Thymus (tissue), 11 donors: ENCODE data around the gene FBXO21. TPM values are rescaled to one million over a fixed set of nuclear protein-coding genes. Genes with fewer than 3 reads are reported as not detected.
A peak's percentile ranks its signal among the peaks of the same experiment; 100 is the strongest.

Experiments
- DNase-seq, 9 donors: peaks; one replicate each; pipeline ENCODE4 v3.0.0-alpha.2; 2013; ENCODE audit warnings: low spot score in 9 of 9, low read depth in 6 of 9, missing footprints in 1 of 9
- H3K27ac ChIP-seq, 2 donors: one replicate each; pipeline ENCODE4 v1.5.1; 2013; ENCODE audit warnings: control low read depth in 1 of 2, low read depth in 1 of 2, low read length in 1 of 2, mild to moderate bottlenecking in 1 of 2, moderate library complexity in 1 of 2
- H3K27me3 ChIP-seq, 2 donors: one replicate each; pipeline ENCODE4 v1.5.1; 2013; ENCODE audit warnings: low read length in 1 of 2; ENCODE audit not compliant: control insufficient read depth in 2 of 2, insufficient read depth in 1 of 2
- H3K36me3 ChIP-seq, 2 donors: one replicate each; pipeline ENCODE4 v1.5.1; 2013; ENCODE audit warnings: low read length in 1 of 2, mild to moderate bottlenecking in 1 of 2, moderate library complexity in 1 of 2; ENCODE audit not compliant: control insufficient read depth in 2 of 2, insufficient read depth in 2 of 2
- H3K4me1 ChIP-seq, 2 donors: one replicate each; pipeline ENCODE4 v1.5.1; 2013; ENCODE audit warnings: low read length in 2 of 2; ENCODE audit not compliant: control insufficient read depth in 2 of 2, insufficient read depth in 2 of 2
- H3K4me3 ChIP-seq, 2 donors: one replicate each; pipeline ENCODE4 v1.5.1; 2013; ENCODE audit warnings: low read length in 2 of 2, control low read depth in 1 of 2, mild to moderate bottlenecking in 1 of 2
- H3K9me3 ChIP-seq, 2 donors: one replicate each; pipeline ENCODE4 v1.5.1; 2013; ENCODE audit warnings: low read length in 1 of 2, mild to moderate bottlenecking in 1 of 2; ENCODE audit not compliant: control insufficient read depth in 2 of 2, insufficient read depth in 1 of 2
- WGBS: extraction: QIAGEN DNeasy Blood & Tissue Kit; methylation state at CpG from one replicate; pipeline ENCODE4 v1.1.7; 2013; 5-methylcytosine and 5-hydroxymethylcytosine counted together
- polyA plus RNA-seq: library from polyadenylated mRNA; stranded (reverse); fragments of 200-250 nt; gene quantifications from one replicate; pipeline ENCODE4 v1.2.3, GENCODE V29; 2013
- total RNA-seq: library from RNA; stranded (reverse); fragments of 120-200 nt; gene quantifications from one replicate; pipeline ENCODE4 v1.2.4, GENCODE V29; 2013
- donor health status: healthy.

Gene FBXO21
- total and polyA plus RNA-seq, 2 donors = 15.1 to 16.0 TPM

DNA sequence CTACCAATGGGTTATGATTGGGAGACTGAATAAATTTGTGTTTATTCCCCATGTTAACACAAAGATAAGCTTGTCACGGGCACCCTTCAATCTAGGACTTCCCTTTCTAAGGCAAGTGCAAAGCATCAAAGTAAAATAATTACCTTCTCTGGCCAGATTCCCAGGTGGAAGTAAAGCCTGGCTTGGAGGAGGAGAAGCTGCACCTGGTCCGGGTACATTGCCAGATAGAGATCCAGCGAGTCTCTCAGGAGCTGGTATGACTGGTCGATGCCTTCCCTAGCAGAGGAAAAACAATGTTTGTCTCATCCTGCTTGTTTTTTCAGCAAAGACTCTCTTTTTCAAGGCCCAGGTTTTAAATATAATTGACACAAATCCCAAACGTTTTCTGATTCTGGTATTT lies 24.9 kb downstream of the FBXO21 start:
- Histone ChIP-seq H3K4me3 (no peak overlapping the region), H3K27ac (no peak overlapping the region), H3K36me3 (peaks cover 71 to 76% of the 10 kb centered on the region in 2 donors), H3K4me1 (no peaks in the 10 kb centered on the region), H3K27me3 (no peaks in the 10 kb centered on the region), H3K9me3 (no peaks in the 10 kb centered on the region)
- 95% methylated on average over 5 of the region's 5 CpGs for WGBS
- no peak for DNase-seq

DNA sequence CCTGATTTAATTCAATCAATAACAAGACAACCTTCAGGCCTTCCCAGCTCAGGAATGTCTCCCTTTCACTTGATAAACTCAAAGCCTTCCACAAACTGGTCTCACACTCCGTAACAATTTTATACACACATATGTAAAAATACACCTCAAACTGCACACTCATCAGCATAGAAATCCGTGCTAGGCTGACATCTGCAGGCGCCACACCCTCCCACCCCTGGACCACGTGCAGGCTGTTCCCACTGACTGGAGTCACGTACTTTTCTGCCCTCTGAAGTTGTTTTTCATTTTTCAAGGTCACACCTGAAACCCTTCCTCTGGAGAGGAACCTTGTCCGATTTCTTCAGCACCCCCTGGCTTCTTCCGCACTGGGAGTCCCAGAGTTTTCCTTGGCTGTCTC lies 27.6 kb downstream of the FBXO21 start:
- no peak overlapping the region for H3K4me3 ChIP-seq
- H3K27me3 ChIP-seq = no peaks in the 10 kb centered on the region
- no peaks in the 10 kb centered on the region for H3K4me1 ChIP-seq
- no peak overlapping the region for H3K27ac ChIP-seq
- H3K36me3 ChIP-seq = peaks cover 88 to 91% of the 10 kb centered on the region in 2 donors
- 77% methylated on average over 7 of the region's 7 CpGs for WGBS
- no peak for DNase-seq
- H3K9me3 ChIP-seq = no peaks in the 10 kb centered on the region

DNA sequence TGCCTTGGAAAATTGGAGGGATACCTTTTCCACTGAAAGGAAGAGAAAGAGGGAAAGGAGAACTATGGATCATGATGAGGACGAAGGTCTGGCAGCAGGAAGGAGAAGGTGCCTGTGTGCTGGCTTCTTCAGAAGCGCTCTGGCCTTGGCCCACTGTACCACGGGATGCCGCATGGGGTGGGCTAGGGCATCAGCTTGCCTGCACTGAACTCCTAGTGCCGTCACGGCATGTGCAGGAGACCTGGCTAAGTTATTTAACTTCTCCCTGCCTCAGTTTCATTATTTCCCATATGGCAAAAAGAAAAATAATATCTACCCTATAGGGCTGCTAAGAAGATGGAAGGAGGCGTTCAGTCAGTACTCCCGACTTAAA lies 28.1 kb downstream of the FBXO21 start:
- H3K27ac ChIP-seq = no peak overlapping the region
- 97% methylated on average over 8 of the region's 8 CpGs for WGBS
- no peaks in the 10 kb centered on the region for H3K27me3 ChIP-seq
- no peak overlapping the region for H3K4me3 ChIP-seq
- H3K36me3 ChIP-seq = peaks cover 88 to 92% of the 10 kb centered on the region in 2 donors
- no peaks in the 10 kb centered on the region for H3K4me1 ChIP-seq
- no peaks in the 10 kb centered on the region for H3K9me3 ChIP-seq
- no peak for DNase-seq

DNA sequence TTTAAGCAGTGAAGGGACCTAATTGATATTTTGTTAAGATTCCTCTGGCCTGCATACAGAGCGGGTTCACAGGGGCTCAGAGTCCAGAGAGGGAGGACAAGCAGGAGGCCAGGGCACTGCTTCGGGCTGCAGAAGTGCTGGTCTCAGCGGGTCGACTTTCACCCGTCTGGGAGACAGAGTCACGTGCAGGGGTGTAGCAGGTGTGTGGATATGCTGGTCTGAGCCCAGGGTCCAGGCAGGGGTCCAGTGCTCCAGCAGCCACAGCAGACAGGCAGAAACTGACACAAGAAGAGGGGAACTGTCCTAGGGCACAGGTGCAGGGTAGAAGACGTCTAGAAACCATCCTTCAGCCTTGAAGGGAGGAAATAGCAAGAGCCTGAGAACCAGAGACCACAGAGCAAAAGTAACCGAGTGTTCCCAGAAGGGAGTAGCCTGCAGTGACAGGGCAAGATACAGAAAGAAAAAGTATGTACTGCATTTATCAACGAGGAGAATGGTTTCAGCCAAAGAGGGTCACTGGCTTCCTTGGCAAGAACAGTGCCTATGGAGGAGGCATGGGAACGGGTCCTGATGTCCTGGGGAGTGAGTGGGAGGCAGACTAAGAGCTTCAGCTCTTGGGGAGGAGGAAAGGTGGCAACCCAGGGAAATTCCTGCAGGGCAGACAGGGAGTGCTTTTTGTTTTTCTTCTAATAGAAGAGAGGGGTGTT lies 28.7 kb downstream of the FBXO21 start:
- H3K4me1 ChIP-seq = no peaks in the 10 kb centered on the region
- H3K9me3 ChIP-seq = no peaks in the 10 kb centered on the region
- H3K27ac ChIP-seq = no peak overlapping the region
- 85% methylated on average over 10 of the region's 10 CpGs for WGBS
- no peak overlapping the region for H3K4me3 ChIP-seq
- peaks cover 90 to 91% of the 10 kb centered on the region in 2 donors for H3K36me3 ChIP-seq
- no peaks in the 10 kb centered on the region for H3K27me3 ChIP-seq
- no peak for DNase-seq

DNA sequence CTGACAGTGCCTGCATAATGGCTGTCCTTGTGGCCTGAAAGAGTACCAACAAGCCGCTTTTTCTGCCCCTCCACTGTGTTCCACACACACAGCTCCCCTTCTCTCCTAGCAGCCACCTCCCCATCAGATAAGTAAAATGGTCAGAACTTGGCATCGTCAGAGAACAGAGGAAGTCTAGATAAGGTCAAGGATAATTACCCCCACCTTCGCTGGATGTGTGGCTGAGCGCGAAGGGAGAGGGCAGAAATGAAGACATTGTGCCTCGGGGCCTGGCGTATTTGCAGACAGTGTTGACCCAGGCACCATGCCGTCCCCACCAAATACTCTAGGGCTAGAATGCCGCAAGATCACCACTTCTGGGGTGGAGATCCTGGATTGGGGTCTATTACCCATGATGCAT lies 30.6 kb downstream of the FBXO21 start:
- H3K4me3 ChIP-seq = no peak overlapping the region

DNA sequence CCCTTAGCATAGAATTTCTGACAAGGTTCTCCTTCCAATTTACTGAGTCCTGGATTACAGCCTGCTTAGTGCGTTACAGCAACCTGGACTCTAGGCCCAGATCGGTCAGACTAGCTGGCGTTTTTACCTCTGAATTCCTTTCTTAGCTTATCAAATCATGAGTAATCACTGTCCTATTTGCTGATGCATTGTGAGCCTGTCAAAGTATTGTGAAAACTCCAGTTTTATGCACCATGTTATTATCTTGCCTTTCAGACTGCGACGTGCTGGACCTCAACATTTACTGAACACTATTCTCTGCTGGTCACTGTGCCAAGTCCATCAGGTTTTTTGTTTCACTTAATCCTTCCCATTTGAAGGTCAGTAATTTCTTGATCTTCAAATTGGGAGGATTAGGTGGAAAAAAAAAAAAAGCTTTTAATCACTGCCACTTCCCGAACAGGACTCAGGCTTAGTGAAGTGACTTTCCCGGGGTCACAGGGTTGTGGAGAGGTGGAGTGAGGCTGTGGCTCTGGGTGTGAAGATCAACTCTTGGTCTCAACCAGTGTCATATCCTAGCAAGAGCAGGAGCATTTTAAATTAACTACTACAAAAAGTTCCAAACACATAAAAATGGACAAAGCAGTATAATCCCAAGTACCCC lies 31.2 kb downstream of the FBXO21 start:
- H3K9me3 ChIP-seq = peaks cover 1 to 7% of the 10 kb centered on the region in 2 donors
- H3K36me3 ChIP-seq = peaks cover 87 to 95% of the 10 kb centered on the region in 2 donors
- no peaks in the 10 kb centered on the region for H3K27me3 ChIP-seq
- WGBS = 92% methylated on average over 7 of the region's 7 CpGs
- no peak for DNase-seq
- no peaks in the 10 kb centered on the region for H3K4me1 ChIP-seq
- H3K4me3 ChIP-seq = no peak overlapping the region
- H3K27ac ChIP-seq = no peak overlapping the region

More for the DNA sequence above, 30.6 kb downstream of the FBXO21 start:
- 98% methylated on average over 9 of the region's 9 CpGs for WGBS
- no peak for DNase-seq
- Histone ChIP-seq H3K27ac (no peak overlapping the region), H3K36me3 (peaks cover 87 to 95% of the 10 kb centered on the region in 2 donors), H3K9me3 (peaks cover 1 to 7% of the 10 kb centered on the region in 2 donors), H3K27me3 (no peaks in the 10 kb centered on the region), H3K4me1 (no peaks in the 10 kb centered on the region)

DNA sequence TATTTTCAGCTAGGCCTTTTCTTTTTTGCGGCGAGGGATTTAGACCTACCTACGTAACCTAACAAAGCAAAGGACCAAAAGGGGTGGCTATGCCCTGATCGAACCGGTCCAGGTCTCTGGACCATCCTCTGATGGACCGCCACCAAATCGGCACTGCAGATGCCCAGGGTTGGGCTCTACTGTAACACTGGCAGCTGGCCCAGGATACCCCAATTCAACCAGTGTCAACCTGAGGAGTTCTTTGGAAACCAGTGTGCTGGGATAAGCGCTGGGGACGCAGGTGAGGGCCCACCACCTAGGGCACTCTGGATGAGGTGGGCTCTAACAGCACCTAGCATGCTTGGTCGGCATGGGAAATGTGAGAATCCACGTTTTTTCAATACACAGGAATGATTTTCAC lies 32.2 kb downstream of the FBXO21 start:
- no peak overlapping the region for H3K4me3 ChIP-seq
- H3K27ac ChIP-seq = no peak overlapping the region
- no peaks in the 10 kb centered on the region for H3K27me3 ChIP-seq
- 92% methylated on average over 11 of the region's 11 CpGs for WGBS
- no peaks in the 10 kb centered on the region for H3K4me1 ChIP-seq
- no peak for DNase-seq
- peaks cover 1 to 7% of the 10 kb centered on the region in 2 donors for H3K9me3 ChIP-seq
- peaks cover 87 to 96% of the 10 kb centered on the region in 2 donors for H3K36me3 ChIP-seq

DNA sequence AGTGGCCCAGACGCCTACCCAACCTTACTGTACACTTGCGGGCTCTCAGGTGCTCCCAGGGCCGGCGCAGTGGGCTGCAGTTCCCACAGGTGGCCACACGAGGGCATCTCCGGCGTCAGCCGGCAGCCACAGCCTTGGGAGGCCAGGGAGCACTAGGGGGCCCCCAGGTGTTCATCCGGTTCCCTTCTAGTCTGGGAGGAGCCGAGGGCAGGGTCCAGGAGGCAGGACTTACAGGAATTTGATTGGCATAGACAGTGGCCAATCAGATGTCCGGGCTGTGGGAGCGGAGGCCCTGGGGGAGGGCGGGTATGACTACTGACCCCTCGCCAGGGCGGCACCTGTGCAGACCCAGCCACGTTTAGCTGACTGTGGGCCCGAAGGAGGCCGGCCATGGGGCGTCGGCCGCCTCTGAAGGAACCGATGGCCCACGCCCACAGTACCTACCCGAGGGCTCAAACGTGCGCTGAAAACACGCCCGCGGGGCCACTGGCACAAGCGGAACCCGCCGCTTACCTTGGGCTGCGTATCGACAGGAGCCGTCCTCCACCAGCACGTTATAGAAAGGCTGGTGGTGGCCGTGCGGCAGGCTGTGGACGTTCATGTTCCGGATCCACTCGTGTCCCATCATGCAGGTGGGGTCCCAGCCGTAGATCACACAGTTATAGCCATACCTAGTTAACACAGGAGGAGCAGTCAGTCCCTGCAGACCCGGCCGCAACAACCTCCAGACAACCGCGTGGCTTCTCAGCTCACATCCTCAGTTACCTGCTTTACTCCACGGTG lies 34.8 kb downstream of the FBXO21 start:
- Histone ChIP-seq H3K36me3 (peaks cover 74 to 79% of the 10 kb centered on the region in 2 donors), H3K4me3 (no peak overlapping the region), H3K9me3 (peaks cover 1 to 7% of the 10 kb centered on the region in 2 donors), H3K4me1 (no peaks in the 10 kb centered on the region), H3K27me3 (no peaks in the 10 kb centered on the region), H3K27ac (no peak overlapping the region)
- DNase-seq = peak in 4 of 9 donors; percentile 21 to 58 (median 42)
- WGBS = 92% methylated on average over 47 of the region's 47 CpGs
